Measurements from ENCODE around the gene AFM.

The AFM gene

GRCh38 chr4:73508651-73509050, 27.1 kb downstream of the AFM start:
- Histone ChIP-seq H3K4me3 (ENCODE audit: low read length in 2 of 2) (no peak overlapping the region), H3K9me3 (ENCODE audit: control insufficient read depth in 2 of 2, low read length in 2 of 2) (no peaks in the 10 kb centered on the region), H3K27ac (ENCODE audit: low read length) (no peak overlapping the region), H3K9ac (ENCODE audit: low read length in 2 of 2) (no peak overlapping the region), H3K27me3 (ENCODE audit: control insufficient read depth in 1 of 2, insufficient read depth in 2 of 2, low read length in 2 of 2) (no peaks in the 10 kb centered on the region), H3K36me3 (ENCODE audit: control insufficient read depth in 2 of 2, insufficient read depth in 2 of 2, low read length in 2 of 2) (no peaks in the 10 kb centered on the region), H3K4me1 (ENCODE audit: control insufficient read depth, insufficient read depth, low read length) (no peaks in the 10 kb centered on the region)

GRCh38 chr4:73518340-73518739, 36.8 kb downstream of the AFM start:
- no peaks in the 10 kb centered on the region for H3K9me3 ChIP-seq (ENCODE audit: control insufficient read depth in 2 of 2, low read length in 2 of 2)

GRCh38 chr4:73520821-73521220, 39.3 kb downstream of the AFM start:
- Histone ChIP-seq H3K4me1 (ENCODE audit: control insufficient read depth, insufficient read depth, low read length) (no peaks in the 10 kb centered on the region), H3K36me3 (ENCODE audit: control insufficient read depth in 2 of 2, insufficient read depth in 2 of 2, low read length in 2 of 2) (no peaks in the 10 kb centered on the region), H3K27me3 (ENCODE audit: control insufficient read depth in 1 of 2, insufficient read depth in 2 of 2, low read length in 2 of 2) (peaks cover 0 to 2% of the 10 kb centered on the region in 2 donors), H3K27ac (ENCODE audit: low read length) (no peak overlapping the region), H3K9ac (ENCODE audit: low read length in 2 of 2) (no peak overlapping the region), H3K4me3 (ENCODE audit: low read length in 2 of 2) (no peak overlapping the region), H3K9me3 (ENCODE audit: control insufficient read depth in 2 of 2, low read length in 2 of 2) (no peaks in the 10 kb centered on the region)

More at GRCh38 chr4:73518340-73518739, 36.8 kb downstream of the AFM start:
- no peak overlapping the region for H3K9ac ChIP-seq (ENCODE audit: low read length in 2 of 2)
- H3K27me3 ChIP-seq (ENCODE audit: control insufficient read depth in 1 of 2, insufficient read depth in 2 of 2, low read length in 2 of 2): no peaks in the 10 kb centered on the region
- no peaks in the 10 kb centered on the region for H3K36me3 ChIP-seq (ENCODE audit: control insufficient read depth in 2 of 2, insufficient read depth in 2 of 2, low read length in 2 of 2)
- H3K4me1 ChIP-seq (ENCODE audit: control insufficient read depth, insufficient read depth, low read length): no peaks in the 10 kb centered on the region
- no peak overlapping the region for H3K4me3 ChIP-seq (ENCODE audit: low read length in 2 of 2)
- H3K27ac ChIP-seq (ENCODE audit: low read length): no peak overlapping the region

GRCh38 chr4:73523126-73523525, 41.6 kb downstream of the AFM start:
- H3K36me3 ChIP-seq (ENCODE audit: control insufficient read depth in 2 of 2, insufficient read depth in 2 of 2, low read length in 2 of 2): no peaks in the 10 kb centered on the region
- no peak overlapping the region for H3K4me3 ChIP-seq (ENCODE audit: low read length in 2 of 2)
- no peak overlapping the region for H3K27ac ChIP-seq (ENCODE audit: low read length)
- no peak overlapping the region for H3K9ac ChIP-seq (ENCODE audit: low read length in 2 of 2)
- H3K4me1 ChIP-seq (ENCODE audit: control insufficient read depth, insufficient read depth, low read length): no peaks in the 10 kb centered on the region
- no peaks in the 10 kb centered on the region for H3K9me3 ChIP-seq (ENCODE audit: control insufficient read depth in 2 of 2, low read length in 2 of 2)
- peaks cover 0 to 2% of the 10 kb centered on the region in 2 donors for H3K27me3 ChIP-seq (ENCODE audit: control insufficient read depth in 1 of 2, insufficient read depth in 2 of 2, low read length in 2 of 2)

GRCh38 chr4:73525611-73526010, 44.1 kb downstream of the AFM start:
- no peaks in the 10 kb centered on the region for H3K9me3 ChIP-seq (ENCODE audit: control insufficient read depth in 2 of 2, low read length in 2 of 2)
- no peak overlapping the region for H3K4me3 ChIP-seq (ENCODE audit: low read length in 2 of 2)
- H3K27me3 ChIP-seq (ENCODE audit: control insufficient read depth in 1 of 2, insufficient read depth in 2 of 2, low read length in 2 of 2): peaks cover 0 to 2% of the 10 kb centered on the region in 2 donors
- H3K9ac ChIP-seq (ENCODE audit: low read length in 2 of 2): no peak overlapping the region
- no peaks in the 10 kb centered on the region for H3K4me1 ChIP-seq (ENCODE audit: control insufficient read depth, insufficient read depth, low read length)
- no peaks in the 10 kb centered on the region for H3K36me3 ChIP-seq (ENCODE audit: control insufficient read depth in 2 of 2, insufficient read depth in 2 of 2, low read length in 2 of 2)
- no peak overlapping the region for H3K27ac ChIP-seq (ENCODE audit: low read length)

GRCh38 chr4:73527196-73527595, 45.7 kb downstream of the AFM start:
- peaks cover 0 to 2% of the 10 kb centered on the region in 2 donors for H3K27me3 ChIP-seq (ENCODE audit: control insufficient read depth in 1 of 2, insufficient read depth in 2 of 2, low read length in 2 of 2)
- H3K27ac ChIP-seq (ENCODE audit: low read length): no peak overlapping the region
- H3K4me3 ChIP-seq (ENCODE audit: low read length in 2 of 2): no peak overlapping the region
- H3K4me1 ChIP-seq (ENCODE audit: control insufficient read depth, insufficient read depth, low read length): no peaks in the 10 kb centered on the region
- no peak overlapping the region for H3K9ac ChIP-seq (ENCODE audit: low read length in 2 of 2)
- H3K9me3 ChIP-seq (ENCODE audit: control insufficient read depth in 2 of 2, low read length in 2 of 2): no peaks in the 10 kb centered on the region
- no peaks in the 10 kb centered on the region for H3K36me3 ChIP-seq (ENCODE audit: control insufficient read depth in 2 of 2, insufficient read depth in 2 of 2, low read length in 2 of 2)

GRCh38 chr4:73528171-73528570, 46.6 kb downstream of the AFM start:
- H3K27me3 ChIP-seq (ENCODE audit: control insufficient read depth in 1 of 2, insufficient read depth in 2 of 2, low read length in 2 of 2): peaks cover 0 to 2% of the 10 kb centered on the region in 2 donors
- no peaks in the 10 kb centered on the region for H3K4me1 ChIP-seq (ENCODE audit: control insufficient read depth, insufficient read depth, low read length)
- H3K9ac ChIP-seq (ENCODE audit: low read length in 2 of 2): no peak overlapping the region
- H3K36me3 ChIP-seq (ENCODE audit: control insufficient read depth in 2 of 2, insufficient read depth in 2 of 2, low read length in 2 of 2): no peaks in the 10 kb centered on the region
- H3K9me3 ChIP-seq (ENCODE audit: control insufficient read depth in 2 of 2, low read length in 2 of 2): no peaks in the 10 kb centered on the region
- no peak overlapping the region for H3K27ac ChIP-seq (ENCODE audit: low read length)
- no peak overlapping the region for H3K4me3 ChIP-seq (ENCODE audit: low read length in 2 of 2)

- H3K4me1 ChIP-seq (ENCODE audit: control insufficient read depth, insufficient read depth, low read length): no peaks in the 10 kb centered on the region
- H3K4me3 ChIP-seq (ENCODE audit: low read length in 2 of 2): no peak overlapping the region
- no peaks in the 10 kb centered on the region for H3K36me3 ChIP-seq (ENCODE audit: control insufficient read depth in 2 of 2, insufficient read depth in 2 of 2, low read length in 2 of 2)
- no peaks in the 10 kb centered on the region for H3K27me3 ChIP-seq (ENCODE audit: control insufficient read depth in 1 of 2, insufficient read depth in 2 of 2, low read length in 2 of 2)
- no peak overlapping the region for H3K27ac ChIP-seq (ENCODE audit: low read length)
- no peak overlapping the region for H3K9ac ChIP-seq (ENCODE audit: low read length in 2 of 2)
- no peaks in the 10 kb centered on the region for H3K9me3 ChIP-seq (ENCODE audit: control insufficient read depth in 2 of 2, low read length in 2 of 2)
These were observed 52.2 kb downstream of the AFM start for GRCh38 chr4:73533515-73534422.

GRCh38 chr4:73538162-73538561, 56.6 kb downstream of the AFM start:
- Histone ChIP-seq H3K4me3 (ENCODE audit: low read length in 2 of 2) (no peak overlapping the region), H3K27ac (ENCODE audit: low read length) (no peak overlapping the region), H3K36me3 (ENCODE audit: control insufficient read depth in 2 of 2, insufficient read depth in 2 of 2, low read length in 2 of 2) (no peaks in the 10 kb centered on the region)

GRCh38 chr4:73539386-73539785, 57.8 kb downstream of the AFM start:
- Histone ChIP-seq H3K4me3 (ENCODE audit: low read length in 2 of 2) (no peak overlapping the region), H3K36me3 (ENCODE audit: control insufficient read depth in 2 of 2, insufficient read depth in 2 of 2, low read length in 2 of 2) (no peaks in the 10 kb centered on the region), H3K9me3 (ENCODE audit: control insufficient read depth in 2 of 2, low read length in 2 of 2) (no peaks in the 10 kb centered on the region), H3K4me1 (ENCODE audit: control insufficient read depth, insufficient read depth, low read length) (no peaks in the 10 kb centered on the region), H3K27me3 (ENCODE audit: control insufficient read depth in 1 of 2, insufficient read depth in 2 of 2, low read length in 2 of 2) (no peaks in the 10 kb centered on the region), H3K9ac (ENCODE audit: low read length in 2 of 2) (no peak overlapping the region), H3K27ac (ENCODE audit: low read length) (no peak overlapping the region)

More at GRCh38 chr4:73538162-73538561, 56.6 kb downstream of the AFM start:
- no peak overlapping the region for H3K9ac ChIP-seq (ENCODE audit: low read length in 2 of 2)
- no peaks in the 10 kb centered on the region for H3K4me1 ChIP-seq (ENCODE audit: control insufficient read depth, insufficient read depth, low read length)
- no peaks in the 10 kb centered on the region for H3K9me3 ChIP-seq (ENCODE audit: control insufficient read depth in 2 of 2, low read length in 2 of 2)
- H3K27me3 ChIP-seq (ENCODE audit: control insufficient read depth in 1 of 2, insufficient read depth in 2 of 2, low read length in 2 of 2): no peaks in the 10 kb centered on the region

GRCh38 chr4:73540826-73541225, 59.3 kb downstream of the AFM start:
- H3K36me3 ChIP-seq (ENCODE audit: control insufficient read depth in 2 of 2, insufficient read depth in 2 of 2, low read length in 2 of 2): no peaks in the 10 kb centered on the region
- H3K4me1 ChIP-seq (ENCODE audit: control insufficient read depth, insufficient read depth, low read length): no peaks in the 10 kb centered on the region
- H3K27me3 ChIP-seq (ENCODE audit: control insufficient read depth in 1 of 2, insufficient read depth in 2 of 2, low read length in 2 of 2): no peaks in the 10 kb centered on the region
- H3K27ac ChIP-seq (ENCODE audit: low read length): no peak overlapping the region
- no peak overlapping the region for H3K9ac ChIP-seq (ENCODE audit: low read length in 2 of 2)
- H3K4me3 ChIP-seq (ENCODE audit: low read length in 2 of 2): no peak overlapping the region
- no peaks in the 10 kb centered on the region for H3K9me3 ChIP-seq (ENCODE audit: control insufficient read depth in 2 of 2, low read length in 2 of 2)

Data from stomach smooth muscle (tissue), 2 donors.